GM20000 (cell line): ENCODE measurements around the gene ZNF44.

Experiments
- DNase-seq: peaks from one replicate; pipeline ENCODE4 v3.0.0; 2012; ENCODE audit warnings: low spot score
- TF ChIP-seq, protein P1 (sequence below): IDR thresholded peaks from 2 replicates; pipeline ENCODE4 v1.5.1; 2012; ENCODE audit warnings: mild to moderate bottlenecking, control low read depth; ENCODE audit errors: extremely low read depth, missing control alignments

ZNF44 gene

DNA sequence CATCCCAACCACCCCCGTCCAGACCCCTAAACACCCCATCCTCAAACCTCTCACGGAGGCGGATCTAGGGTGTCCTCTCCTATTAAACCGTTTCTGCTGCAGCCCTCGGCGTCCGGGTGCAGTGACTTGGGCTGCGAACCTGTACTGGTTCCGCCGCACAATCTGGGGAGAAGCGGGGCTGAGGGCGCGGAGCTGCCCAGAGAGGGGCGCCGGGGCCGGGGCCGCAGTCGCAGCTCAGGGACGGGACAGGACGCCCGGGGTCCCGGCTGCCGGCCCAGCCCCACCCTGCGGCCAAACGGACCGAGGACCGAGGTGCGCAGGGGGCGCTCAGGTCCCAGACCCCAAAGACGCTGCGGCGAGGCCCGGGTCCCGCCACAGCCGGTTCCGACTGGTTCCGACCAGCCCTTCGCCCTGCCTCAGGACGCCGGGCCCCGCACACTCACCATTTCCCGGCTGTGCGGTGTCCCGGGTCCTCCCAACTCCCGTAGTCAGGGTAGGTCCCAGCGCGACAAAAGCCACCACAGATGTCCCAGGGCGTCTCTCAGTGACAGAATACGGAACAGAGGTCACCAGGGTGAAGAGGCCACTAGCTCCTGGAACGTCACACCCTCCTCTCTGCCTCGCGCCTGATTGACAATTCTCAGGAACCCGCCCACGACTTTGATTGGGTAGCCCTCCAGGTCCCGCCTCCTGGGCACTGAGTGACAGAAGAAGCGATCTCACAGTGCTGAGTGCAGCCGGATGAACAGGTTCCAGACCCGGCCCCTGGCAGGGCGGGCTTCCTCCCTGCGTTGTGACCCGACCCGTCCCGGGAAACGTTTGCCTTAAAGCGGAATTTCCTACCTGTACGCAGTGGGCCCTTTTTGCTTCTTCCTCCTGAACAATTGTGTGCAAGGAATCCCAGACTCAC lies at the start of gene ZNF44:
Gene ZNF44 (minus strand): TSS at position 635 of the 910 bp plus-strand sequence. CDS start 189 bp downstream, at position 446.
- peak; percentile 97 for DNase-seq
- TF ChIP-seq, protein P1, sequence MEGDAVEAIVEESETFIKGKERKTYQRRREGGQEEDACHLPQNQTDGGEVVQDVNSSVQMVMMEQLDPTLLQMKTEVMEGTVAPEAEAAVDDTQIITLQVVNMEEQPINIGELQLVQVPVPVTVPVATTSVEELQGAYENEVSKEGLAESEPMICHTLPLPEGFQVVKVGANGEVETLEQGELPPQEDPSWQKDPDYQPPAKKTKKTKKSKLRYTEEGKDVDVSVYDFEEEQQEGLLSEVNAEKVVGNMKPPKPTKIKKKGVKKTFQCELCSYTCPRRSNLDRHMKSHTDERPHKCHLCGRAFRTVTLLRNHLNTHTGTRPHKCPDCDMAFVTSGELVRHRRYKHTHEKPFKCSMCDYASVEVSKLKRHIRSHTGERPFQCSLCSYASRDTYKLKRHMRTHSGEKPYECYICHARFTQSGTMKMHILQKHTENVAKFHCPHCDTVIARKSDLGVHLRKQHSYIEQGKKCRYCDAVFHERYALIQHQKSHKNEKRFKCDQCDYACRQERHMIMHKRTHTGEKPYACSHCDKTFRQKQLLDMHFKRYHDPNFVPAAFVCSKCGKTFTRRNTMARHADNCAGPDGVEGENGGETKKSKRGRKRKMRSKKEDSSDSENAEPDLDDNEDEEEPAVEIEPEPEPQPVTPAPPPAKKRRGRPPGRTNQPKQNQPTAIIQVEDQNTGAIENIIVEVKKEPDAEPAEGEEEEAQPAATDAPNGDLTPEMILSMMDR, result no peak

DNA sequence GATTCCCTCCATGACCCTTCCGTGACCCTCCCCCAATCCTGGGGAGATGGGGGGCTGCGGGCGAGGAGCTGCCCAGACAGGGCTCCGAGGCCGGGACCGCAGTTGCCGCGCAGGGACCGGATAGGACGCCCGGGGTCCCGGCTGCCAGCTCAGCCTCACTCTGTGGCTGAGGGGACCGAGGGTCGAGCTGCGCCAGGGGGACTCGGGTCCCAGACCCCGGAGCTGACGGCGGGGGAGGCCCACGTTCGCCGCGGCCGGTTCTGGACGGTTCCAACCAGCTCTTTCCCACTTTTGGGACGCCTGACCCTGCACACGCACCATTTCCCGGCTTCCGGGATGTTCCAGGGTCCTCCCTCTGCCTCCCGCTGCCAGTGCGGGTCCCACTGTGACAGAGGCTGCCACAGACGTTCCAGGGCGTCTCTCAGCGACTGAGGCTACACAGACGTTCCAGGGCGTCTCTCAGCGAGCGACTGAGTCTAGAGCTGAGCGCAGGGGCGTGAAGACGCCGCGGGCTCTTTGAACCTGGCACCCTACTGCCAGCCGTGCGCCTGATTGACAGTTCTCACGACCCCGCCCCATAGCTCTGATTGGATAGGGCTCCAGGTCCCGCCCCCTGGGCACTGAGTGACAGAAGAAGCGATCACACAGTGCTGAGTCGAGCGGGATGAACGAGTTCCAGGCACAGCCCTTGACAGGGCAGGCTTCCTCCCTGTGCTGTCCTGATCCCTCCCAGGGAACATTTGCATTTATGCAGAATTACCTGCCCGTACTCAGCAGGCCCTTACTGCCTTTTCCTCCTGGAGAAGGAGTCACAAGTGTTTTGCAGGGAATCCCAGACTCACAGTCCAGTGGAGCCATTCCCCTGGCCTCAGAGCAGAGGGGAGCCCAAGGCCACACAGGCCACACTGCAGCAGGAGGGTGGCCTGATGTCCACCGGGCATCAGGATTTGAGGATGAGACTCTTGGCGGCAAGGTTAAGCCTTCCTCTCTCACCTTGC lies 38.8 kb upstream of the ZNF44 start, which contains the start of gene ZNF563:
Gene ZNF563 (minus strand): TSS at position 472 of the 998 bp plus-strand sequence. CDS start 151 bp downstream, at position 321.
- TF ChIP-seq, protein P1, result no peak
- DNase-seq, result peak; percentile 92

DNA sequence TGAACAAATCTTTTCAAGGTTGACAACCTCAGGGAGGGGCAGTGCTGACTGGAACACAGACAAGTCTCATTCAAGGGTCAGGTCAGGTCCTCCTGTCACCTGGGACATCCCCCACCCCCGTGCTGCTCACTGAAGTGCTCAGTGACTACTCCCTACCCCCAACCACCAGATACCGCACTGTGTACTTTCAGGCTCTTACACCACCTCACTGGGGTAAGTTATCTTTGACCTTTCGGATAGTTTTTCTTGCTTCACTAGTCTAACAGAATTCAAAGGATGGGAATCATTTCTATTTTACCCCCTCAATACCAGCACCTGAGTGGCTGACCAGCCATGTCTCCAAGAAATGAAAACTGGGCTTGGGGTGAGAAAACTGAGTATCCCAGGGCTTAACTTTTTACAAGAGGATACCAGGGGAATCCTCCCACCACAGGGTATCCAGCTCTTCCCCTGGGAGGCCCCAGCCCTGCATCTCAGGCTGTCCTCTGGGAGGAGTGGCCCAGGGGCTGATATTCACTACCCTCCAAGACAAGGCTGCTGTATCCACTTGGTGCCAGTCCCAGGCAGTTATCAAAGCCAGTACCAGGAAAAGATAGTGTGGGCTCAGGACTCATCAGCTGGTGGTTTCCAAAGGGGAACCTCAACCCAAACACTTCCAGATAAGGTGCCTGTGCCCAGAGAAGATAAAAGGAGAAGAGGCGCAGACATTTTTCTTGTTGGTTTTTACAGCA lies 36.7 kb upstream of the ZNF44 start:
- peak; percentile 87 for DNase-seq
- TF ChIP-seq, protein P1, result no peak

DNA sequence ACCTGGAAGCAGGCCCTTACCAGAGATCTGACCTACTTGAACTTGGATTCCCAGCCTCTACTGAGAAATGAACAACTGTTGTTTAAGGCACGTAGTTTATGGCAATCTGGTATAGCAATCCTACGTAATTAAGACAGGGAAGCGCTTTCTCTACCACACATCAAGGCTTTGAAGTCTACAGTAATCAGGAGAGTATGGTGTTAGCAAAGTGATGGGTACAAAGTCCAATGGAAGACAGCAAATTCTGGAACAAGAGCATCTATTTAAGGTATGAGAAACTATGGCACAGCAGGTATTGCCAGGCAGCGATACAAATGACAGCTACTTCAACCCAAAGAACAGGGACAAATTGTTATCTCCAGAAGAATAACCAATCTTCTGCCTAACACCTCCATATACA lies 35.7 kb upstream of the ZNF44 start:
- TF ChIP-seq, protein P1, result no peak
- no peak for DNase-seq

DNA sequence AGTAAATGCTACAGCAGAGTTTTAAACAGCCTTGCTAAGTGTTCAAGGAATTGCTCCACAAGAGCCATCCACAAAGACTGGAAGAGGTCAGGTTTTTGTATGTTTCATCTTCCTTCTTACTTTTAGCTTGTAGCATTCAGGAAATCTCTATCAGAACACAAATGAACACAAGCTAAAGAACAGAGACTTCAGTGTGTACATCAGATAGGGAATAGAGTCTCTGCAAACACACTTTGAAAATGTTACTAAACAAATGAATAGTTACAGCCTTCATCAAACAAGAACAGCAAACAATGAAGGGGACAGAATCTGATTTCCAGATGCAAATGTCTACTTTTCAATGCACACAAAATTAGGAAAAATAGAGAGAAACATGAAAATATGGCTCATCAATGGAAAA lies 31.0 kb upstream of the ZNF44 start:
- TF ChIP-seq, protein P1, result no peak
- DNase-seq, result no peak

DNA sequence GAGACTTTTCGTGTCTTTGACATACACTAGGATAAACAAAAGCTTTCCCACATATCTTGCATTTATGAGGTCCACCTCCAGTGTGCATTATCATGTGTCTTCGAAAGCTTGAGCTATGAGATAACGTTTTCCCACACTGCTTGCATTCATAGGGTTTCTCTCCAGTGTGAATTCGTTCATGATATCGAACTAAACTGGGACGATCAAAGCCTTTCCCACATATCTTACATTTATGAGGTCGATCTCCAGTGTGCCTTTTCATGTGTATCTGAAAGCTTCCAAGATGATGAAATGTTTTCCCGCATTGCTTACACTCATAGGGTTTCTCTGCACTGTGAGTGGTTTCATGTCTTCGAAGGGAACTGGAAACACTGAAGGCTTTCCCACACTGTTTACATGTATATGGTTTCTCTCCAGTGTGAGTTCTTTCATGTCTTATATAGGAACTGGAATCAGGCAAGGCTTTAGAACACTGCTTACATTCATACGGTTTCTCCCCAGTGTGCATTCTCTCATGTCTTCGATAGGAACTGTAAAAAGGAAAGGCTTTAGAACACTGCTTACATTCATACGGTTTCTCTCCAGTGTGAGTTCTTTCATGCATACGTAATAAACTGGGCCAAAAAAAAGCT lies 24.2 kb upstream of the ZNF44 start:
- DNase-seq, result no peak
- TF ChIP-seq, protein P1, result no peak
